Esophagus muscularis mucosa (tissue), 3 donors: ENCODE data around the gene BMP8A.

Experiments used
- CTCF ChIP-seq, 3 experiments: fragments of 200-600 bp in 2 of 3; fragments of 450-650 bp in 1 of 3; sonication (generic) in 2 of 3; IDR thresholded peaks; one replicate each; pipeline ENCODE4 v1.5.1; 2017 to 2019; ENCODE audit warnings: antibody characterized with exemption in 3 of 3, mild to moderate bottlenecking in 2 of 3, moderate library complexity in 1 of 3
- POLR2A ChIP-seq: fragments of 450-650 bp; IDR thresholded peaks from one replicate; pipeline ENCODE4 v1.6.1; 2017; ENCODE audit warnings: antibody characterized with exemption, moderate library complexity, mild to moderate bottlenecking, low read depth

- no peak for TF ChIP-seq CTCF (IDR thresholded peaks at IDR 0.05)
- no peak for TF ChIP-seq POLR2A
Measured at GRCh38 chr1:39494671-39495410, 3.4 kb downstream of the BMP8A start.
